OCI-M1 (cell line): ENCODE results near the gene CCDC40.

Experiments
- DNase-seq: peaks from one replicate; lab custom pipeline; 2025; lab: John Stamatoyannopoulos, UW

Gene CCDC40

GRCh38 chr17:80047176-80047575, 10.7 kb downstream of the CCDC40 start:
- no peak for DNase-seq

- DNase-seq = no peak
Measured at GRCh38 chr17:80049986-80050385, 13.5 kb downstream of the CCDC40 start.

GRCh38 chr17:80050706-80051105, 14.3 kb downstream of the CCDC40 start:
- DNase-seq = no peak

- DNase-seq = no peak
Measured at GRCh38 chr17:80051681-80052080, 15.2 kb downstream of the CCDC40 start.

GRCh38 chr17:80053102-80053501, 16.7 kb downstream of the CCDC40 start:
- no peak for DNase-seq

- no peak for DNase-seq
Measured at GRCh38 chr17:80055597-80055996, 19.2 kb downstream of the CCDC40 start.

GRCh38 chr17:80058311-80058955, 22.0 kb downstream of the CCDC40 start:
- DNase-seq = no peak

GRCh38 chr17:80060644-80061043, 24.2 kb downstream of the CCDC40 start:
- no peak for DNase-seq

- DNase-seq = no peak
Measured at GRCh38 chr17:80061421-80061820, 25.0 kb downstream of the CCDC40 start.

GRCh38 chr17:80063830-80064585, 27.6 kb downstream of the CCDC40 start:
- DNase-seq = peak; percentile 4

GRCh38 chr17:80064696-80065095, 28.3 kb downstream of the CCDC40 start:
- no peak for DNase-seq

GRCh38 chr17:80065478-80066170, 29.2 kb downstream of the CCDC40 start:
- DNase-seq = no peak

- no peak for DNase-seq
Measured at GRCh38 chr17:80067393-80067986, 31.0 kb downstream of the CCDC40 start.

GRCh38 chr17:80068301-80069222, 32.1 kb downstream of the CCDC40 start:
- DNase-seq = peak; percentile 24

- DNase-seq = no peak
Measured at GRCh38 chr17:80070375-80071115, 34.1 kb downstream of the CCDC40 start.

GRCh38 chr17:80071116-80071841, 34.8 kb downstream of the CCDC40 start:
- peak; percentile 50 for DNase-seq

- no peak for DNase-seq
Measured at GRCh38 chr17:80072410-80072809, 36.0 kb downstream of the CCDC40 start.

GRCh38 chr17:80080081-80080480, 43.6 kb downstream of the CCDC40 start:
- no peak for DNase-seq

GRCh38 chr17:80081596-80081995, 45.2 kb downstream of the CCDC40 start:
- no peak for DNase-seq
